ENCODE measurements around the gene EPHA1.
"Not testable (repeated sequence)": the region's sequence is repeated elsewhere in the genome, so short reads cannot be mapped to it uniquely, and the experiment has no call there.

EPHA1 gene

GRCh38 chr7:143434660-143435059 lies 26.0 kb upstream of the EPHA1 start:
- no peak overlapping the region for H3K4me3 ChIP-seq (ENCODE audit: low read depth, low read length)
- in situ Hi-C loops (cut with HindIII; ENCODE audit: low sequenced_read_pairs) = no loop called here
- no peak for DNase-seq (ENCODE audit: low read depth)
- TF ChIP-seq CTCF (IDR thresholded peaks at IDR 0.05; ENCODE audit: low read depth, low read length, missing control alignments) = no peak

- in situ Hi-C loops (cut with HindIII; ENCODE audit: low sequenced_read_pairs) = no loop called here
- no peak overlapping the region for H3K4me3 ChIP-seq (ENCODE audit: low read depth, low read length)
- no peak for TF ChIP-seq CTCF (IDR thresholded peaks at IDR 0.05; ENCODE audit: low read depth, low read length, missing control alignments)
- DNase-seq (ENCODE audit: low read depth) = no peak
Observed at GRCh38 chr7:143433759-143434158, 25.1 kb upstream of the EPHA1 start.

GRCh38 chr7:143431109-143431508 lies 22.5 kb upstream of the EPHA1 start:
- DNase-seq (ENCODE audit: low read depth) = no peak
- no peak for TF ChIP-seq CTCF (IDR thresholded peaks at IDR 0.05; ENCODE audit: low read depth, low read length, missing control alignments)
- in situ Hi-C loops (cut with HindIII; ENCODE audit: low sequenced_read_pairs) = no loop called here
- H3K4me3 ChIP-seq (ENCODE audit: low read depth, low read length) = no peak overlapping the region

- in situ Hi-C loops (cut with HindIII; ENCODE audit: low sequenced_read_pairs) = no loop called here
- H3K4me3 ChIP-seq (ENCODE audit: low read depth, low read length) = no peak overlapping the region
- TF ChIP-seq CTCF (IDR thresholded peaks at IDR 0.05; ENCODE audit: low read depth, low read length, missing control alignments) = no peak
- no peak for DNase-seq (ENCODE audit: low read depth)
Observed at GRCh38 chr7:143429770-143430698, 21.4 kb upstream of the EPHA1 start.

GRCh38 chr7:143426479-143427142 lies 18.0 kb upstream of the EPHA1 start:
- H3K4me3 ChIP-seq (ENCODE audit: low read depth, low read length) = no peak overlapping the region
- in situ Hi-C loops (cut with HindIII; ENCODE audit: low sequenced_read_pairs) = no loop called here
- DNase-seq (ENCODE audit: low read depth) = no peak
- TF ChIP-seq CTCF (IDR thresholded peaks at IDR 0.05; ENCODE audit: low read depth, low read length, missing control alignments) = no peak

GRCh38 chr7:143424476-143424875 lies 15.8 kb upstream of the EPHA1 start:
- H3K4me3 ChIP-seq (ENCODE audit: low read depth, low read length); in situ Hi-C loops (cut with HindIII; ENCODE audit: low sequenced_read_pairs); DNase-seq (ENCODE audit: low read depth): not testable (repeated sequence)

- TF ChIP-seq CTCF (IDR thresholded peaks at IDR 0.05; ENCODE audit: low read depth, low read length, missing control alignments) = no peak
- DNase-seq (ENCODE audit: low read depth) = no peak
- in situ Hi-C loops (cut with HindIII; ENCODE audit: low sequenced_read_pairs) = no loop called here
Observed at GRCh38 chr7:143422033-143422432, 13.4 kb upstream of the EPHA1 start.

GRCh38 chr7:143420624-143421023 lies 12.0 kb upstream of the EPHA1 start:
- not testable (repeated sequence) for DNase-seq (ENCODE audit: low read depth); H3K4me3 ChIP-seq (ENCODE audit: low read depth, low read length)

More at GRCh38 chr7:143422033-143422432, 13.4 kb upstream of the EPHA1 start:
- no peak overlapping the region for H3K4me3 ChIP-seq (ENCODE audit: low read depth, low read length)

More at GRCh38 chr7:143420624-143421023, 12.0 kb upstream of the EPHA1 start:
- in situ Hi-C loops (cut with HindIII; ENCODE audit: low sequenced_read_pairs) = not testable (repeated sequence)

Measured in astrocyte of the cerebellum (primary cell).